Measurements from ENCODE around the gene USP17L5. TPM values are rescaled to one million over a fixed set of nuclear protein-coding genes. Genes with fewer than 3 reads are reported as not detected.

Gene USP17L5
- total RNA-seq, 1 donor from 2014 or later = not detected

Other genes with a start within 250 kb of the USP17L5 start
- gene FAM90A26, start 169.0 kb upstream of the USP17L5 start, total RNA-seq = not detected in 2 replicates
- not detected in 2 replicates for gene USP17L10, start 128.7 kb upstream of the USP17L5 start, total RNA-seq
- gene USP17L11, start 124.0 kb upstream of the USP17L5 start, total RNA-seq = not detected in 2 replicates
- gene USP17L12, start 119.3 kb upstream of the USP17L5 start, total RNA-seq = not detected in 2 replicates
- not detected in 2 replicates for gene USP17L13, start 114.5 kb upstream of the USP17L5 start, total RNA-seq
- 0.14 TPM in 1 of 2 replicates, not detected in the other for gene USP17L15, start 105.0 kb upstream of the USP17L5 start, total RNA-seq
- gene USP17L17, start 95.5 kb upstream of the USP17L5 start, total RNA-seq = not detected in 2 replicates
- not detected in 2 replicates for gene USP17L18, start 90.8 kb upstream of the USP17L5 start, total RNA-seq
- gene USP17L19, start 86.0 kb upstream of the USP17L5 start, total RNA-seq = not detected in 2 replicates
- not detected in 2 replicates for gene USP17L20, start 81.3 kb upstream of the USP17L5 start, total RNA-seq
- gene USP17L21, start 76.5 kb upstream of the USP17L5 start, total RNA-seq = not detected in 2 replicates
- gene USP17L22, start 71.8 kb upstream of the USP17L5 start, total RNA-seq = not detected in 2 replicates
- not detected in 2 replicates for gene USP17L24, start 14.2 kb upstream of the USP17L5 start, total RNA-seq
- not detected in 2 replicates for gene USP17L25, start 9.5 kb upstream of the USP17L5 start, total RNA-seq
- not detected in 2 replicates for gene USP17L26, start 4.7 kb upstream of the USP17L5 start, total RNA-seq
- gene USP17L27, start 4.7 kb downstream of the USP17L5 start, total RNA-seq = not detected in 2 replicates
- gene USP17L28, start 9.5 kb downstream of the USP17L5 start, total RNA-seq = not detected in 2 replicates
- gene USP17L29, start 14.2 kb downstream of the USP17L5 start, total RNA-seq = not detected in 2 replicates
- not detected in 2 replicates for gene USP17L30, start 23.7 kb downstream of the USP17L5 start, total RNA-seq
- not detected in 2 replicates for gene DEFB131A, start 105.0 kb downstream of the USP17L5 start, total RNA-seq

All from activated CD4-positive, alpha-beta T cell treated with anti-CD3 and anti-CD28 coated beads, Interleukin-2, amount 10 ng/mL, durations not matched to agents 24 days and 14 days (primary cell).